ENCODE data around the gene BAZ2A.

Gene BAZ2A

DNA sequence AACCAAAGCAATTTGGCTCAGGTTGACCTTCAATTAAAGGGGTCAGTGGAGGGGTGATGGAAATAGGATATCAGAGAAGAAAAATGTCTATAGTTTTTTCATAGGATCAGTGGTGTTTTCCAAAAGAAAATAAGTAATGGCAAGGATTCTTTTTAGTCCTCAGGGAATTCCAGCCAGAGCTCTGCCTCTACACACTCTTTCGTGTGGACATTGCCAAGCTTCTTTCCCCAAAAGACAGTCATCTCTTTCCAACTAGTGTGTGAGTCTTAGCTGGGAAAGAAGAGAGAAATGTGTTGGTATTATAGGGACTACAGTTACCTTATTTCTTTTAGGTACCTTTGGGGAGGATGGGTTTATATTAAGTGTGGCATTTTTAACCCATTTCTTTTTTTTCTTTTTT is 62.0 kb downstream of the BAZ2A start:
- TF ChIP-seq, protein P1, sequence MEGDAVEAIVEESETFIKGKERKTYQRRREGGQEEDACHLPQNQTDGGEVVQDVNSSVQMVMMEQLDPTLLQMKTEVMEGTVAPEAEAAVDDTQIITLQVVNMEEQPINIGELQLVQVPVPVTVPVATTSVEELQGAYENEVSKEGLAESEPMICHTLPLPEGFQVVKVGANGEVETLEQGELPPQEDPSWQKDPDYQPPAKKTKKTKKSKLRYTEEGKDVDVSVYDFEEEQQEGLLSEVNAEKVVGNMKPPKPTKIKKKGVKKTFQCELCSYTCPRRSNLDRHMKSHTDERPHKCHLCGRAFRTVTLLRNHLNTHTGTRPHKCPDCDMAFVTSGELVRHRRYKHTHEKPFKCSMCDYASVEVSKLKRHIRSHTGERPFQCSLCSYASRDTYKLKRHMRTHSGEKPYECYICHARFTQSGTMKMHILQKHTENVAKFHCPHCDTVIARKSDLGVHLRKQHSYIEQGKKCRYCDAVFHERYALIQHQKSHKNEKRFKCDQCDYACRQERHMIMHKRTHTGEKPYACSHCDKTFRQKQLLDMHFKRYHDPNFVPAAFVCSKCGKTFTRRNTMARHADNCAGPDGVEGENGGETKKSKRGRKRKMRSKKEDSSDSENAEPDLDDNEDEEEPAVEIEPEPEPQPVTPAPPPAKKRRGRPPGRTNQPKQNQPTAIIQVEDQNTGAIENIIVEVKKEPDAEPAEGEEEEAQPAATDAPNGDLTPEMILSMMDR (IDR thresholded peaks at IDR 0.05), result no peak

DNA sequence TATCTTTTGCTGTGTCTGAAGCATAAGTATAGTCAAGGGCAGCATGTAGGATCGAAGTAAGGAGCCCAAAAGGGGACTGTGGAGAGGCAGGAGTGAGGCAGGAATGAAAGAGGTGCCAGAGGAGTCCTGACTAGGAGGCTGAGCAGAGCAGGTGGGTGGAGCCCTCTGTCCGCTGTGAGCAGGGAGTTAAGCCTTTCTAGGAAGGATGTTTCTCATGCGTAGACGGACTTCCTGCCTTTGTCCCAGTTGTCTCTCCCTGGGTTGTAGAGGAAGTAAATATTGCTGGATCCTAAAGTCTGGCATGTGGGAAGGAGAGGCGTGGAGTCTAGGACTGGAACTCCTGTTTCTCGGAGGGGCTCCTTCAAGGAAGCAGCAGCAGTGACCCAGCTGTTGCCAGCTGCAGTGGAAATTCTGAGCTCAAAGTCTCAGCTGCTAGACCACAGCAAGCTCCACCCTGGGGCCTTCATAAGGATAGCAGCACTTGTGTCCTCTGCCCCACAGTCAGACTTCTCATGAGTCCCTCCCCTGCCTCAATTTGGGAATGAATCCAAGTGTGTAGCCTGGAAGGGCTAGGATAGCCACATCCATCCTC is 64.5 kb downstream of the BAZ2A start:
- TF ChIP-seq, protein P1 (IDR thresholded peaks at IDR 0.05), result no peak

DNA sequence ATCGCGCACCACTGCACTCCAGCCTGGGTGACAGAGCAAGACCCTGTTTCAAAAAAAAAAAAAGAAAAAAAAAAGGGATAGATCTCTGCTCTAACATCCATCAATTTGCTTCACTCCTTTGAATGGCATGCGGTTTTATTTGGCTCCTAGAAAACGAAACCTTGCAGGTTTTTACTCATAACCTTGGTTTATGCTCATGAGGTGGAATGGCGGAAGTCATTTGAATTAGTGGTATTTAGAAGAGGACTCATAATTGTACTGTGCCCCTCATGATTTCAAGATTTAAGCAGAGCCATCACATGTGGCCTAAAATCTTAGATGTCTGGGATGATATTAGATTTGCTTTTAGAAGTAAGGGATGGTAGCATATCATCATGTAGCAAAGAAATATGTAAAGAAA is 79.1 kb downstream of the BAZ2A start:
- TF ChIP-seq, protein P1 (IDR thresholded peaks at IDR 0.05), result no peak

DNA sequence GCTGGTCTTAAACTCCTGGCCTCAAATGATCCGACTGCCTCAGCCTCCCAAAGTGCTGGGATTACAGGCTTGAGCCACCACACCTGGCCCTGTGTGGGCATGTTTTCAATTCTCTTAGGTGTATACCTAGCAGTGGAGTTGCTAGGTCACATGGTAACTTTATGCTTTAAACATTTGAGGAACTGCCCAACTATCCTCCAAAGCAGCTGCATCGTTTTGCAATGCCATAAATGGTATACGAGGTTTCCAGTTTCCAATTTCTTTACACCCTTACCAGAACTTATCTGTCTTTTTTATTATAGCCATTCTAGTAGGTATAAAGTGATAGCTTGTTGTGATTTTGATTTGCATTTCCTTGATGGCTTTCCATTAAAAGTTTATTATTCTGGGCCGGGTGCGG is 83.4 kb downstream of the BAZ2A start:
- TF ChIP-seq, protein P1 (IDR thresholded peaks at IDR 0.05), result no peak

Measured in LNCAP (cell line).